ENCODE data around the gene ZNF35. TPM values are rescaled to one million over a fixed set of nuclear protein-coding genes. Genes with fewer than 3 reads are reported as not detected.
A peak's percentile ranks its signal among the peaks of the same experiment; 100 is the strongest.

Gene ZNF35
- total RNA-seq (2022) (11.3 and 11.8 TPM in 2 replicates), Bru-seq, nascent RNA (percentile 72 among the genes with signal in this experiment), BruChase-seq, experiment 1, labeled RNA remaining after a 6-hour chase (percentile 71 among the genes with signal in this experiment), BruChase-seq, experiment 2, labeled RNA remaining after a 2-hour chase (percentile 78 among the genes with signal in this experiment)
- long read RNA-seq, partial matches to known transcripts, result 0 of 4 reads
- long read RNA-seq, other reads (novel, unspliced or antisense), result 0 of 4 reads

DNA sequence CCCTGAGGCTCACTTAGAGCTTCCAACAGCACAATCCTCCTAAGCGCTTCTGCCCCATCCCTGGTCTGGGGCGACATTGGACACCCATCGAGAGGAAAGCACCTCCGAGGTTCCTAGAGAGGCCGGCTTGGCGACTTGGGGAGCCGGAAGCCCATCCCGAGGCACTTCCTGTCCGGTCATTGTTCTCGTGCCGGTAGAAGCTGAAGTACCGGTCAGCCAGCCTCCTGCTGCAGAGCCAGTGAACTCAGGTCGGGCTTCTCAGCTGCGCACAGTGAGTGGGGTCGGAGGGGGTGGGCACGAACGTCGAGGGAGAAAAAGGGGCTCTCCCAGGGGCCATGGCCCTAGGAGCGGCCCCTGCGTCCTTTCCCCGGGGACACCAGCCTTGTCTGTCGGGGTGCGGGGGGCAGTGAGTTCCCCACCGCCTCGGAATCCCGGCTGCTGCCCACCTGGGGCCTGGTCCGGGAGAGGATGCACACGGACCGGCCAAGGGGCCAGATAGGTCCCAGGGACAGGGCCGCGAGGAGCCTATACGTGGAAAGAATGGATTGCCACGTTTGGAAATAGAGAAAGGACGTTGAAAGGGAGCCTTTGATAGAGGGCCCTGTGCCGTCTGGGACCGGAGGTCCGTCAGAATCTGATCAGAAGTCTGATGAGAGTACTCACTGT lies at the start of gene ZNF35:
TSS of gene ZNF35 (plus strand) at position 169 of the 666 bp plus-strand sequence. CDS start 2,336 bp downstream, outside the sequence.
- H3K4me3 Mint-ChIP-seq (ENCODE audit: low read depth, unreplicated experiment), result peak within 1 kb of the TSS; percentile 87
- H3K9me3 Mint-ChIP-seq (ENCODE audit: low read depth, unreplicated experiment), result peaks cover 3% of the 10 kb centered on the region
- H3K27ac Mint-ChIP-seq (ENCODE audit: unreplicated experiment), result peak within 1 kb of the TSS; percentile 79
- H3K4me1 Mint-ChIP-seq (ENCODE audit: low read depth, unreplicated experiment), result no peaks in the 10 kb centered on the region
- BruUV-seq (replicated peaks), result TSS peak; percentile 52
- TF ChIP-seq, protein P1, sequence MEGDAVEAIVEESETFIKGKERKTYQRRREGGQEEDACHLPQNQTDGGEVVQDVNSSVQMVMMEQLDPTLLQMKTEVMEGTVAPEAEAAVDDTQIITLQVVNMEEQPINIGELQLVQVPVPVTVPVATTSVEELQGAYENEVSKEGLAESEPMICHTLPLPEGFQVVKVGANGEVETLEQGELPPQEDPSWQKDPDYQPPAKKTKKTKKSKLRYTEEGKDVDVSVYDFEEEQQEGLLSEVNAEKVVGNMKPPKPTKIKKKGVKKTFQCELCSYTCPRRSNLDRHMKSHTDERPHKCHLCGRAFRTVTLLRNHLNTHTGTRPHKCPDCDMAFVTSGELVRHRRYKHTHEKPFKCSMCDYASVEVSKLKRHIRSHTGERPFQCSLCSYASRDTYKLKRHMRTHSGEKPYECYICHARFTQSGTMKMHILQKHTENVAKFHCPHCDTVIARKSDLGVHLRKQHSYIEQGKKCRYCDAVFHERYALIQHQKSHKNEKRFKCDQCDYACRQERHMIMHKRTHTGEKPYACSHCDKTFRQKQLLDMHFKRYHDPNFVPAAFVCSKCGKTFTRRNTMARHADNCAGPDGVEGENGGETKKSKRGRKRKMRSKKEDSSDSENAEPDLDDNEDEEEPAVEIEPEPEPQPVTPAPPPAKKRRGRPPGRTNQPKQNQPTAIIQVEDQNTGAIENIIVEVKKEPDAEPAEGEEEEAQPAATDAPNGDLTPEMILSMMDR (IDR thresholded peaks at IDR 0.05; ENCODE audit: unreplicated experiment), result no peak
- H3K27me3 Mint-ChIP-seq (ENCODE audit: unreplicated experiment), result no peaks in the 10 kb centered on the region
- peak; percentile 86 for DNase-seq
- intact Hi-C loops (cut with micrococcal nuclease; ENCODE audit: unreplicated experiment), result loop anchor here (2.0 to 5.0 kb wide), 2 partner anchors 24 to 136 kb away; partner anchors contain the start of gene ZNF197
- peaks cover 22% of the 10 kb centered on the region for H3K36me3 Mint-ChIP-seq (ENCODE audit: insufficient read depth, unreplicated experiment)
- CTCF ChIA-PET, result interaction anchor here (0.6 kb wide), 2 partner anchors 172 to 326 kb away, joined by 3 read pairs; no protein-coding TSS in a partner anchor

DNA sequence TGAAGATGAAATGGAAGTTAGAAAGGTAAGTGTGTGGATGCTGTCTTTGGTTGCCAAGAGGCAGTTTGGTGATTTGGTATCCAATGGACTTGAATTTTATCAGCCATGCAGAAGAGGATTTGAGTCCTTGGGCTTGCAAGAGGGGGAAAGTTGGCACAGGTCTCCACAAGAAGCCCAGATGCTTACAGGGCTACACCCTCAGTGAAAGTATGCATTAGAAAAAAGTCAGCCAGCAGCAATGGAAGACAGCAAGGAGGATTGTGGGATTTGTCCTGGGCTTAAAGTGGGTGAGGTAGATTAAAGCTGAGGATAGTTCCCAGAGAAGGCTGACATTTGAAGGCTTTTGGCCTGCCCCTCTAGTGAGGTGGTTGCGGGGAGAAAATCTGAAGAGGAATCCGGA lies 46.8 kb upstream of the ZNF35 start:
- no peak overlapping the region for H3K27ac Mint-ChIP-seq (ENCODE audit: unreplicated experiment)
- intact Hi-C loops (cut with micrococcal nuclease; ENCODE audit: unreplicated experiment), result no loop called here
- H3K9me3 Mint-ChIP-seq (ENCODE audit: low read depth, unreplicated experiment), result peaks cover 13% of the 10 kb centered on the region
- no peak overlapping the region for H3K4me3 Mint-ChIP-seq (ENCODE audit: low read depth, unreplicated experiment)
- TF ChIP-seq, protein P1 (IDR thresholded peaks at IDR 0.05; ENCODE audit: unreplicated experiment), result no peak
- no peaks in the 10 kb centered on the region for H3K27me3 Mint-ChIP-seq (ENCODE audit: unreplicated experiment)
- no peaks in the 10 kb centered on the region for H3K4me1 Mint-ChIP-seq (ENCODE audit: low read depth, unreplicated experiment)
- CTCF ChIA-PET, result no interaction called here
- no peak for DNase-seq
- H3K36me3 Mint-ChIP-seq (ENCODE audit: insufficient read depth, unreplicated experiment), result no peaks in the 10 kb centered on the region
- no TSS peak for BruUV-seq (replicated peaks)

DNA sequence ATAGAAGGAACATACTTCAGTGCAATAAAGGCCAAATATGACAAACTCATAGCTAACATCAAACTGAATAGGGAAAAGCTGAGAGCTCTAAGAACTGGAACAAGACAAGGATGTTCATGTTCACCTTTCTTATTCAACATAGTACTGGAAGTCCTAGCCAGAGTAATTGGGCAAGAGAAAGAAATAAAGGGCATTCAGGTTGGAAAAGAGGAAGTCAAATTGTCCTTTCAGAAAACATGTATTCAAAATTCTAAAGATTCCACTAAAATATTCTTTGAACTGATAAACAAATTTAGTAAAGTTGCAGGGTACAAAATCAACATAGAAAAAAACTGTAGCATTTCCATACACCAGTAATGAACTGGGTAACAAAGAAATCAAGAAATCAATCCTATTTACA lies 35.9 kb upstream of the ZNF35 start:
- H3K36me3 Mint-ChIP-seq (ENCODE audit: insufficient read depth, unreplicated experiment), result no peaks in the 10 kb centered on the region
- peaks cover 7% of the 10 kb centered on the region for H3K9me3 Mint-ChIP-seq (ENCODE audit: low read depth, unreplicated experiment)
- no peak overlapping the region for H3K4me3 Mint-ChIP-seq (ENCODE audit: low read depth, unreplicated experiment)
- no peak overlapping the region for H3K27ac Mint-ChIP-seq (ENCODE audit: unreplicated experiment)
- CTCF ChIA-PET, result no interaction called here
- DNase-seq, result no peak
- H3K4me1 Mint-ChIP-seq (ENCODE audit: low read depth, unreplicated experiment), result no peaks in the 10 kb centered on the region
- no TSS peak for BruUV-seq (replicated peaks)
- TF ChIP-seq, protein P1 (IDR thresholded peaks at IDR 0.05; ENCODE audit: unreplicated experiment), result no peak
- H3K27me3 Mint-ChIP-seq (ENCODE audit: unreplicated experiment), result no peaks in the 10 kb centered on the region
- intact Hi-C loops (cut with micrococcal nuclease; ENCODE audit: unreplicated experiment), result no loop called here

DNA sequence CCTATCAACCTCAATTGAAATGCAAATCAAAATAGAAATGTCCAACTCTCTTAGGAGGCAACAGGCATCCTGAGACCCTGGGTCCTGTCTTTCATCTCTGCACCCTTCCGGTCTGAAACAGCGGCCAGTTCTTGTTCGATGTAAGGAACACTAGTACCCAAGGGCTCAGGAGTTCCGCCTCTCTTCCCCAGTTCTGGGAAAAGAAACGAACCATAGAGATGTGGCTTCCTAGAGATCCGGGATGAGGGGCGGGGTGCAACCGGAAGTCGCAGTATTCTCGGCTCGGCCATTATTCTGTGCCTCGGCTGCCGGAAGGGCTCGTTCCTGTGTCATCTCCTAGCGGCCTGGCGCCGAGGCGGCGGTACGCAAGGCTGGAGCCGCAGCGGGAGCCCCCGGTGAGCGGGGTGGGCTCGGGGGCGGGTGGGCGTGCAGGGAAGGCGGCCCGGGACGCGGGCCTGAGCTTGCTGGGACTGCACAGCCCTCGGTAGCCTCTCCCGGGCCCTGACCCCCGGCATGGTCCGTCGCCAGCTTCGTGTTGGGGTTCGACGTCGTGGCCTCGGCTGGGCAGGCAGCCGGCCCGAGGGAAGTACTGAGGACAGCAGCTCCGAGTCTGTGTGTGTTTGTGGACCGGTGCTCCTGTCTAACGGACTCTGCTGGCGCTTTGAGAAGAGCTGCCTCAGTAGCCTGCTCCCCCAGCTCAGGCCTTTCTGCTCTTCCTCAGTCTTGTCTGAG lies 23.6 kb upstream of the ZNF35 start, which contains the start of gene ZNF197:
TSS of gene ZNF197 (plus strand) at position 288 of the 732 bp plus-strand sequence. CDS start 4,119 bp downstream, outside the sequence.
- intact Hi-C loops (cut with micrococcal nuclease; ENCODE audit: unreplicated experiment), result loop anchor here (2.0 to 5.0 kb wide), 3 partner anchors 24 to 303 kb away; partner anchors contain the start of gene ZNF35
- CTCF ChIA-PET, result interaction anchor here (0.6 to 0.9 kb wide), 2 partner anchors 34 to 186 kb away, joined by 3 read pairs; no protein-coding TSS in a partner anchor
- Mint-ChIP-seq H3K9me3 (ENCODE audit: low read depth, unreplicated experiment) (peaks cover 5% of the 10 kb centered on the region), H3K27me3 (ENCODE audit: unreplicated experiment) (no peaks in the 10 kb centered on the region), H3K4me3 (ENCODE audit: low read depth, unreplicated experiment) (peak within 1 kb of the TSS; percentile 73), H3K4me1 (ENCODE audit: low read depth, unreplicated experiment) (no peaks in the 10 kb centered on the region), H3K36me3 (ENCODE audit: insufficient read depth, unreplicated experiment) (peaks cover 21% of the 10 kb centered on the region), H3K27ac (ENCODE audit: unreplicated experiment) (peak within 1 kb of the TSS; percentile 60)
- TF ChIP-seq, protein P1 (IDR thresholded peaks at IDR 0.05; ENCODE audit: unreplicated experiment), result no peak
- no TSS peak for BruUV-seq (replicated peaks)
- DNase-seq, result peak; percentile 80
